ENCODE data around the gene EGFR.

- TF ChIP-seq, protein P1, sequence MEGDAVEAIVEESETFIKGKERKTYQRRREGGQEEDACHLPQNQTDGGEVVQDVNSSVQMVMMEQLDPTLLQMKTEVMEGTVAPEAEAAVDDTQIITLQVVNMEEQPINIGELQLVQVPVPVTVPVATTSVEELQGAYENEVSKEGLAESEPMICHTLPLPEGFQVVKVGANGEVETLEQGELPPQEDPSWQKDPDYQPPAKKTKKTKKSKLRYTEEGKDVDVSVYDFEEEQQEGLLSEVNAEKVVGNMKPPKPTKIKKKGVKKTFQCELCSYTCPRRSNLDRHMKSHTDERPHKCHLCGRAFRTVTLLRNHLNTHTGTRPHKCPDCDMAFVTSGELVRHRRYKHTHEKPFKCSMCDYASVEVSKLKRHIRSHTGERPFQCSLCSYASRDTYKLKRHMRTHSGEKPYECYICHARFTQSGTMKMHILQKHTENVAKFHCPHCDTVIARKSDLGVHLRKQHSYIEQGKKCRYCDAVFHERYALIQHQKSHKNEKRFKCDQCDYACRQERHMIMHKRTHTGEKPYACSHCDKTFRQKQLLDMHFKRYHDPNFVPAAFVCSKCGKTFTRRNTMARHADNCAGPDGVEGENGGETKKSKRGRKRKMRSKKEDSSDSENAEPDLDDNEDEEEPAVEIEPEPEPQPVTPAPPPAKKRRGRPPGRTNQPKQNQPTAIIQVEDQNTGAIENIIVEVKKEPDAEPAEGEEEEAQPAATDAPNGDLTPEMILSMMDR (IDR thresholded peaks at IDR 0.05) = no peak
- TF ChIP-seq POLR2A (IDR thresholded peaks at IDR 0.05) = no peak
These were observed 87.1 kb downstream of the EGFR start for GRCh38 chr7:55105952-55106351.

Data from heart left ventricle (tissue), 13 donors.